Fibroblast of mammary gland (primary cell): ENCODE results near the gene CSMD2.

ENCODE experiments used
- DNase-seq: peaks from one replicate; pipeline ENCODE4 v3.0.0-alpha.2; 2010; ENCODE audit warnings: low read depth
- H3K4me3 ChIP-seq: 2 replicates; pipeline ENCODE4 v1.5.1; 2011; ENCODE audit warnings: low read depth, mild to moderate bottlenecking, low read length, moderate library complexity; ENCODE audit not compliant: control insufficient read depth
- TF ChIP-seq, protein P1 (sequence below): conservative IDR thresholded peaks from 2 replicates; pipeline ENCODE4 v1.5.1; 2011; ENCODE audit warnings: low read depth, low read length, inconsistent platforms; ENCODE audit not compliant: control insufficient read depth, insufficient read depth

Gene CSMD2

DNA sequence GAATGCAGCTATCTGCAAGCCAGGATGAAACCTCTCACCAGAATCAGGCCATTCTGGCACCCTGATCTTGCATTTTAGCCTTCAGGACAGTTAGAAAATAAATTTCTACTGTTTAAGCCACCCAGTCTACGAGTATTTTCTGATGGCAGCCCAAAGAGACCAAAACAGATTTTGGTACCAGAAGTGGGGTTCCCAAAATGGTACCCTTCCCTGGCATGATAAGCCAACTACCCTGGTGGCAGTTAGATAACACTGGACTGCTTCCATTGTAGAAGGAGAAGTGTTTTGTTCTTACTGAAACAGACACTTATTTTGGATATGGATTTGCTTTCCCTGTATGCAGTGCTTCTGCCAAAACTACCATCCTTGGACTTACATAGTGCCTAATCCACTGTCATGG lies 115.0 kb downstream of the CSMD2 start:
- H3K4me3 ChIP-seq, result no peak overlapping the region
- TF ChIP-seq, protein P1, sequence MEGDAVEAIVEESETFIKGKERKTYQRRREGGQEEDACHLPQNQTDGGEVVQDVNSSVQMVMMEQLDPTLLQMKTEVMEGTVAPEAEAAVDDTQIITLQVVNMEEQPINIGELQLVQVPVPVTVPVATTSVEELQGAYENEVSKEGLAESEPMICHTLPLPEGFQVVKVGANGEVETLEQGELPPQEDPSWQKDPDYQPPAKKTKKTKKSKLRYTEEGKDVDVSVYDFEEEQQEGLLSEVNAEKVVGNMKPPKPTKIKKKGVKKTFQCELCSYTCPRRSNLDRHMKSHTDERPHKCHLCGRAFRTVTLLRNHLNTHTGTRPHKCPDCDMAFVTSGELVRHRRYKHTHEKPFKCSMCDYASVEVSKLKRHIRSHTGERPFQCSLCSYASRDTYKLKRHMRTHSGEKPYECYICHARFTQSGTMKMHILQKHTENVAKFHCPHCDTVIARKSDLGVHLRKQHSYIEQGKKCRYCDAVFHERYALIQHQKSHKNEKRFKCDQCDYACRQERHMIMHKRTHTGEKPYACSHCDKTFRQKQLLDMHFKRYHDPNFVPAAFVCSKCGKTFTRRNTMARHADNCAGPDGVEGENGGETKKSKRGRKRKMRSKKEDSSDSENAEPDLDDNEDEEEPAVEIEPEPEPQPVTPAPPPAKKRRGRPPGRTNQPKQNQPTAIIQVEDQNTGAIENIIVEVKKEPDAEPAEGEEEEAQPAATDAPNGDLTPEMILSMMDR, result no peak
- no peak for DNase-seq

- DNase-seq, result no peak
- H3K4me3 ChIP-seq, result no peak overlapping the region
- TF ChIP-seq, protein P1, result no peak
These were observed 115.6 kb downstream of the CSMD2 start for GRCh38 chr1:34049477-34049876.

- no peak for DNase-seq
- H3K4me3 ChIP-seq, result no peak overlapping the region
- TF ChIP-seq, protein P1, result no peak
These were observed 127.2 kb downstream of the CSMD2 start for GRCh38 chr1:34037856-34038255.

- no peak for DNase-seq
- TF ChIP-seq, protein P1, result no peak
These were observed 127.9 kb downstream of the CSMD2 start for GRCh38 chr1:34037109-34037508.

GRCh38 chr1:34034036-34034435 lies 131.0 kb downstream of the CSMD2 start:
- TF ChIP-seq, protein P1, result no peak
- no peak overlapping the region for H3K4me3 ChIP-seq
- DNase-seq, result no peak

More at GRCh38 chr1:34037109-34037508, 127.9 kb downstream of the CSMD2 start:
- no peak overlapping the region for H3K4me3 ChIP-seq

DNA sequence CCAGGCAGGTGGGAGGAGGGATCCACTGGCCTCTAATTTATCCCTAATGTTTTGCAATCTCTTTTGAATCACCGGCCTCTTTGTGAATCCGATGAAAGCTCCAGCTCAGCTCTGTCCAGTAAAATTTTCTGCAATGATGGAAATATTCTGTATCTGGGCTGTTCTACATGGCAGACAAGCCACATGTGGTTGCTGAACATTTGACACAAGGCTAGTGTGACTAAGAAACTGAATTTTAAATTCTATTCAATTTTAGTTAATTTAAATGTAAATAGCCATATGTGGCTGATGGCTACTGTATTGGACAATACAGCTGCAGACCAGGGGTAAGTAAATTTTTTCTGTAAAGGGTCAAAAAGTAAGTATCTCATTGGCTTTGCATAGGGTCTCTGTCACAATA lies 135.1 kb downstream of the CSMD2 start:
- no peak overlapping the region for H3K4me3 ChIP-seq
- DNase-seq, result no peak
- TF ChIP-seq, protein P1, result no peak

GRCh38 chr1:34029515-34029914 lies 135.5 kb downstream of the CSMD2 start:
- no peak overlapping the region for H3K4me3 ChIP-seq
- TF ChIP-seq, protein P1, result no peak
- no peak for DNase-seq
